Epithelial cell of esophagus (primary cell): ENCODE data around the gene SLC34A1.
A peak's percentile ranks its signal among the peaks of the same experiment; 100 is the strongest.
"Not testable (repeated sequence)": the region's sequence is repeated elsewhere in the genome, so short reads cannot be mapped to it uniquely, and the experiment has no call there.

ENCODE experiments used
- DNase-seq: peaks from one replicate; pipeline ENCODE4 v3.0.0; 2010; ENCODE audit warnings: low read depth
- H3K4me3 ChIP-seq: 2 replicates; pipeline ENCODE4 v1.5.1; 2011; ENCODE audit warnings: mild to moderate bottlenecking, low read length, control low read depth
- TF ChIP-seq, protein P1 (sequence below): IDR thresholded peaks from 2 replicates; pipeline ENCODE4 v1.5.1; 2011; ENCODE audit warnings: low read depth, mild to moderate bottlenecking, low read length, control low read depth, inconsistent platforms; ENCODE audit not compliant: insufficient read depth; ENCODE audit errors: missing control alignments

SLC34A1 gene

DNA sequence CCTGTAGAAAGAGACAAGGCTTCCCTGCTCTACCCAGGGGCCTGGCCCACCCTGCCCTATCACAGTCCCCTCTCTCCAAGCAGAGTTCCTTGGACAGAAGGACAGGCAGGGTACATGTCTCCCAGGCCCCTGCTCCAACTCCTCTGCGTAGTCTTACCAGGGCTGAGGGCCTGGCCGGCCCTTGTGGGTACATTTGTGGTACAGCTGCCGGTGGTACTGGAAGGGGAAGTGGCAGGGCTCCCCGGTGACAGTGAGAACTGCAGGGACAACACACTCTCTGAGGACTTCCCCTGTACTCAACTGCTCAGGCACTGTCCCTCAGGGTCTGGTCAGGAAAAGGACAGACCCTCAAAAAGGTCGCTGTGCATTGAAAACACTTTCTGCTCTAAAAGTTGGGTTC lies 21.6 kb downstream of the SLC34A1 start:
- H3K4me3 ChIP-seq, result no peak overlapping the region
- DNase-seq, result no peak
- TF ChIP-seq, protein P1, sequence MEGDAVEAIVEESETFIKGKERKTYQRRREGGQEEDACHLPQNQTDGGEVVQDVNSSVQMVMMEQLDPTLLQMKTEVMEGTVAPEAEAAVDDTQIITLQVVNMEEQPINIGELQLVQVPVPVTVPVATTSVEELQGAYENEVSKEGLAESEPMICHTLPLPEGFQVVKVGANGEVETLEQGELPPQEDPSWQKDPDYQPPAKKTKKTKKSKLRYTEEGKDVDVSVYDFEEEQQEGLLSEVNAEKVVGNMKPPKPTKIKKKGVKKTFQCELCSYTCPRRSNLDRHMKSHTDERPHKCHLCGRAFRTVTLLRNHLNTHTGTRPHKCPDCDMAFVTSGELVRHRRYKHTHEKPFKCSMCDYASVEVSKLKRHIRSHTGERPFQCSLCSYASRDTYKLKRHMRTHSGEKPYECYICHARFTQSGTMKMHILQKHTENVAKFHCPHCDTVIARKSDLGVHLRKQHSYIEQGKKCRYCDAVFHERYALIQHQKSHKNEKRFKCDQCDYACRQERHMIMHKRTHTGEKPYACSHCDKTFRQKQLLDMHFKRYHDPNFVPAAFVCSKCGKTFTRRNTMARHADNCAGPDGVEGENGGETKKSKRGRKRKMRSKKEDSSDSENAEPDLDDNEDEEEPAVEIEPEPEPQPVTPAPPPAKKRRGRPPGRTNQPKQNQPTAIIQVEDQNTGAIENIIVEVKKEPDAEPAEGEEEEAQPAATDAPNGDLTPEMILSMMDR, result no peak

DNA sequence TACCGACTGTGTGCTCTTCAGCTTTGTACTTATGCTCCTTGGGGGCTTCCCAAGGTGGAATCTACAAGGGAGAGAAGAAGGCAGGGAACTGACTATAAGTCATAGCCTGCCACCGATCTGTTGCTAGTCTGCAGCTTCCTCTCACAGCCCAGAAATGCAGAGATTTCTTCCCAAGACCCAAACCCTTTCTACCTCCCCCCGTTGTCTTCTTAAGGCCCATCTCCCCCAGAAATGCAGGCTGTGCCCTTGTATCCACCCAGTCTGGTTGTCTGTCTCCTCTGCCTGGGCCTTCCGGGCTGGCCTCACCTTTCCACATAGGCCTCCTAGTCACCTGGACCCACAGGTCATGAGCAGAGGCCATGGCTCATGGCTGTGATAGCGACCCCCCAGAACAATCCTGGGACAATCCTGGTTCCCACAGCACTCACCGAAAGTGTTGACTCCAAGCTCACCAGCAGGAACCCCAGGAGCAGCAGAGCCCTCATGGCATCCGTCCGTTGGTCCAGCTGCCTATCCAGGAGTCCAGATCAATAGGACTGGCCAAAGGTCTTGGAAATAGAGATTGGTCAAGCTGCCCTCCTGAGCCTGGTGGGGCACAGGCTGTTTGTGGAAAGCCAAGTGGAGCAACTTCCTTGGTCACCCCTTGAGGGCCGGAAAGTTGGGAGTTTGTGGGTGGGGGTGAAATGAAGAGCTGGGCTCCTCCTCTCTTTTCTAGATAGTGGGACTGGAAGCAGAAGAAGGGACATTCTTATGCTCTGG lies 25.0 kb downstream of the SLC34A1 start, which contains the start of gene F12:
Gene F12, minus strand, starts transcription at position 522 of the 759 bp plus-strand sequence. Its CDS starts 37 bp downstream, at position 485.
- TF ChIP-seq, protein P1, result no peak
- no peak within 1 kb of the TSS for H3K4me3 ChIP-seq
- DNase-seq, result no peak

DNA sequence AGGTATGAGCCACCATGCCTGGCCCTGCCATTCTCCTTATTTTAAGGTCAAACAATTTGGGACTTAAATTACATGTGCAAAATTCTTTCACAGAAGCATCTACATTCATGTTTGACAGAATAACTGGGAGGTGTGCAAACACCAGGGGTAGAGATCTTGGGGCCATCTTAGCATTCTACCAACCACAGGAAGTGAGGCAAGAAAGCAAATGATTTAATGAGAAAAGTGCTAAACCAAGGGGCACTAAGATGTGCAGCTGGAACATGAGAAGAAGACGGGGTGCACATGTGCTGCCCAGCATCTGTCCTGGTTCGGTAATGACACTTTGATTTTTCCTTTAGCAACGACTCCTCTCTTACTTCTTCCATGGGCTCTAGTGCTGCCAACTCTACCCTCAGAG lies 26.3 kb downstream of the SLC34A1 start:
- H3K4me3 ChIP-seq, result no peak overlapping the region
- no peak for DNase-seq
- TF ChIP-seq, protein P1, result no peak

DNA sequence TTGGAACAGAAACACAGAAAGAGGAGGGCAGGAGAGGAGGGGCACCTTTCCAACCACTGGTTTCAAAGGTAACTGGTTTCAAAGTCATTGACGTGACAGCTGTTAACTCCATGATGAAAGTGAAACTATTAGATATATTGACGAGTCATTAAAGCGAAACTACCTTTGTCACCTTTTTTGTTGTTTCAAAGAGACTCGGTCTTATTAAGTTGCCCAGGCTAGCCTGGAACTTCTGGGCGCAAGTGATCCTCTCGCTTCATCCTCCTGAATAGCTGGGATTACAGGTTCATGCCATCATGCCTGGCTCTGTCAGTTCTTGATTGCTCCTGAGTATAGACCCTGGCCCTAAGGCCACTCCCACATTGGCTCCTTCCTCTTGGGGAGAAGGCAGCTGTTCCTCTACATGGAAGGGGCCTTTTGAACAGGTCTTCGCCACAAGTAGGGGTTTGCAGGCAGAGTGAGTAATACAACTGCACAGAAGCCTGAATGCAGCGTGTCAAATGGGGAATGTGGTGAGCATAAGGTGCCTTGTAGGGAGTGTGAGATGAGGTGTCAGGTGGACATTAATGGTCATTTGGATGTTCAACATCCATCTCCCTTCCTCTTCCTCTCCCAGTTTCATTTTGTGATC lies 28.5 kb downstream of the SLC34A1 start:
- TF ChIP-seq, protein P1, result no peak
- no peak for DNase-seq
- H3K4me3 ChIP-seq, result no peak overlapping the region

DNA sequence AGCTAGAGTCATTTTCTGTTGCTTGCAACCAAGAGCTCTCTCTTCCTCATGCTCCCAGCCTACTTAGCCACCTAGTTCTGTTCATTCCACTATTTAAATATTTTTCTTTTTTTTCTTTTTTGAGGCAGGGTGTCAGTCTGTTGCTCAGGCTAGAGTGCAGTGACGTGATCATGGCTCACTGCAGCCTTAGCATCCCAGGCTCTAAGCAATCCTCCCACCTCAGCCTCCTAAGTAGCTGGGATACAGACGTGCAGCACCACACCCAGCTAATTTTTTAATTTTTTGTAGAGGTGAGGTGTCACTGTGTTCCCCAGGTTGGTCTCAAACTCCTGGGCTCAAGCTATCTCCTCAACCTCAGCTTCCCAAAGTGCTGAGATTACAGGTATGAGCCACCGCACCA lies 30.2 kb downstream of the SLC34A1 start:
- TF ChIP-seq, protein P1, result no peak
- no peak for DNase-seq
- H3K4me3 ChIP-seq, result no peak overlapping the region

DNA sequence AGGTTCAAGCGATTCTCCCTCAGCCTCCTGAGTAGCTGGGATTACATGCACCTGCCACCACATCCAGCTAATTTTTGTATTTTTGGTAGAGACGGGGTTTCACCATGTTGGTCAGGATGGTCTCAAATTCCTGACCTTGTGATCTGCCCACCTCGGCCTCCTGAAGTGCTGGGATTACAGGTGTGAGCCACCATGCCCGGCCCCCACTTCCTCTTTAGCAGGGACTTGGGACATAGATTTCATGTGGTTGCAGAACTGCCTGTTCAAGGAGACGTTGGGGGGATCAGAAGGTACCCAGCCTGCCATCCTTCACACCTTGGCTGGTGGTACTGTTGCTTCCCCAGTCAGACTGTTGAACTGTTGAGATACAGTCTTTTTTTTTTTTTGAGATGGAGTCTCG lies 32.8 kb downstream of the SLC34A1 start:
- not testable (repeated sequence) for DNase-seq, H3K4me3 ChIP-seq

DNA sequence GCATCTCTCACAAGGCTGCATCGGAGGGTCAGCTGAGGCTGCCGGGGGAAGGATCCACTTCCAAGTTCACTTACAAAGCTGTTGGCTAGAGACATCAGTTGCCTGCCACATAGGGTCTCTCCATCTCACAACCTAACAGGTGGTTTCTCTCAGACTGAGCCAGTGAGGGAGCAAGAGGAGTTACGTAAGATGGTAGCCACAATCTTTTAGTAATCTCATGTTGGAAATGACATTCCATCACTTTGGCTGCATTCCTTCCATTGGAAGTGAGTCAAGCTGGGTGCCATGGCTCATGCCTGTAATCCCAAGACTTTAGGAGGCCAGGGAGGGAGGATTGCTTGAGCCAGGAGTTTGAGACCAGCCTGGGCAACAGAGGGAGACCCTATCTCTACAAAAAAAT lies 34.8 kb downstream of the SLC34A1 start:
- DNase-seq, result peak; percentile 40
- no peak overlapping the region for H3K4me3 ChIP-seq
- TF ChIP-seq, protein P1, result no peak

DNA sequence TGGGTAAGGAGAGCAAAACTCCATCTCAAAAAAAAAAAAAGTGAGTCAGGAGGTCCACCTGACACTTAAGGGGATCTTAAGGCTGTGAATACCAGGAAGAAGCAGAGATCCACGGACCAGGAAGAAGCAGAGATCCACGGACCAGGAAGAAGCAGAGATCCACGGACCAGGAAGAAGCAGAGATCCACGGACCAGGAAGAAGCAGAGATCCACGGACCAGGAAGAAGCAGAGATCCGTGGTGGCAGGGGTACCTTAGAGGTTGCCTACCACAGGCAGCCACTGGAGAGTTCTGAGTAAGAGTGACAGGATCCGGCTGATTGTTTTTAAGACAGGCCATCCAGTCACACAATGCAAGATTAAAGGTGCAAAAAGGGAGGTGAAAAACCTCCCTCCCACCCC lies 36.2 kb downstream of the SLC34A1 start:
- not testable (repeated sequence) for H3K4me3 ChIP-seq, DNase-seq
